K562 (cell line): ENCODE measurements around the gene NIPAL3. TPM values are rescaled to one million over a fixed set of nuclear protein-coding genes. Genes with fewer than 3 reads are reported as not detected.

ENCODE experiments used
- CBX3 ChIP-seq, 2 experiments: IDR thresholded peaks; 1 replicate in 1 of 2; 2 replicates in 1 of 2; pipeline ENCODE4 v1.6.1; 2012; ENCODE audit warnings: inconsistent platforms in 2 of 2, low read length in 2 of 2, borderline replicate concordance in 1 of 2, control low read depth in 1 of 2
- EP300 ChIP-seq: IDR thresholded peaks from 2 replicates; pipeline ENCODE4 v1.6.1; 2012; ENCODE audit warnings: low read length, improper control_type of control experiment
- ETV1 ChIP-seq: fragments of 450-650 bp; conservative IDR thresholded peaks from 2 replicates; pipeline ENCODE4 v1.6.1; 2016; ENCODE audit warnings: missing genetic modification characterization, control low read depth, low read depth, missing compliant biosample characterization
- HCFC1 ChIP-seq: IDR thresholded peaks from 2 replicates; pipeline ENCODE4 v1.6.1; 2012; ENCODE audit warnings: low read depth, low read length, improper control_type of control experiment
- HIVEP1 ChIP-seq: fragments of 250-450 bp; sonication (Bioruptor Pico); IDR thresholded peaks from 2 replicates; pipeline ENCODE4 v1.4.0; 2020; ENCODE audit warnings: mild to moderate bottlenecking
- MXI1 ChIP-seq: IDR thresholded peaks from 2 replicates; pipeline ENCODE4 v1.6.1; 2011; ENCODE audit warnings: low read depth, mild to moderate bottlenecking, improper control_type of control experiment, low read length
- NR2C1 ChIP-seq, 2 experiments: fragments of 450-650 bp; IDR thresholded peaks; 2 replicates each; pipeline ENCODE4 v1.6.1; 2017; ENCODE audit warnings: mild to moderate bottlenecking in 2 of 2, antibody characterized with exemption in 1 of 2, inconsistent platforms in 1 of 2, missing compliant biosample characterization in 1 of 2, missing genetic modification characterization in 1 of 2
- PCBP2 ChIP-seq: fragments of 200-400 bp; formaldehyde crosslinking; IDR thresholded peaks from 2 replicates; pipeline ENCODE4 v1.6.1; 2018; ENCODE audit warnings: low read length, low read depth, mild to moderate bottlenecking, moderate library complexity; ENCODE audit not compliant: poor library complexity, severe bottlenecking
- RNF2 ChIP-seq: sonication (generic); IDR thresholded peaks from 2 replicates; pipeline ENCODE4 v1.6.1; 2016
- SP2 ChIP-seq: IDR thresholded peaks from 2 replicates; pipeline ENCODE4 v1.6.1; 2011; ENCODE audit warnings: mild to moderate bottlenecking, low read depth, low read length, moderate library complexity; ENCODE audit not compliant: poor library complexity, severe bottlenecking; ENCODE audit errors: extremely low read depth
- TCFL5 ChIP-seq: fragments of 250-450 bp; sonication (Bioruptor Pico); conservative IDR thresholded peaks from 2 replicates; pipeline ENCODE4 v1.6.1; 2021; ENCODE audit warnings: mild to moderate bottlenecking, moderate library complexity, matching md5 sums
- TRIM24 ChIP-seq, 2 experiments: fragments of 450-650 bp; IDR thresholded peaks; 2 replicates each; pipeline ENCODE4 v1.6.1; 2016
- YY1 ChIP-seq, 3 experiments: IDR thresholded peaks; 2 replicates each; pipeline ENCODE4 v1.6.1; 2011; ENCODE audit warnings: low read length in 2 of 3, mild to moderate bottlenecking in 2 of 3, moderate library complexity in 2 of 3, borderline replicate concordance in 1 of 3, control low read depth in 1 of 3, low read depth in 1 of 3; ENCODE audit not compliant: insufficient read depth in 3 of 3, insufficient replicate concordance in 2 of 3, control insufficient read depth in 1 of 3, insufficient read length in 1 of 3; ENCODE audit errors: extremely low read depth in 1 of 3
- ZBTB8A ChIP-seq: fragments of 450-650 bp; IDR thresholded peaks from 2 replicates; pipeline ENCODE4 v1.6.1; 2018; ENCODE audit warnings: mild to moderate bottlenecking, moderate library complexity; ENCODE audit not compliant: partially characterized antibody
- ZNF766 ChIP-seq: fragments of 200-800 bp; sonication (Bioruptor generic); conservative IDR thresholded peaks from 2 replicates; pipeline ENCODE4 v1.6.1; 2016; ENCODE audit warnings: missing genetic modification characterization, missing compliant biosample characterization
- polyA plus RNA-seq, 8 experiments: library from polyadenylated mRNA; depleted of rRNA in 4 of 8; stranded (reverse) in 5 of 8; unstranded in 3 of 8; fragments of >200 nt; fragmentation: Nextera tagmentation in 2 of 8; fragmentation: Illumina TruSeq in 1 of 8; extraction: Ambion mirVana in 2 of 8; extraction: Trizol in 1 of 8; gene quantifications; 2 replicates each; pipeline versions ENCODE4 v1.2.1 to v1.2.3, GENCODE V29; 2011 to 2014; ENCODE audit warnings: inconsistent platforms in 1 of 8, missing spikeins in 1 of 8
- total RNA-seq, 7 experiments: library from RNA; depleted of rRNA in 6 of 7; stranded (reverse); fragments of >200 nt in 6 of 7; fragmentation: Illumina TruSeq in 2 of 7; extraction: Trizol in 2 of 7; gene quantifications; 2 replicates each; pipeline versions ENCODE4 v1.2.1 to v1.2.3, GENCODE V29; 2011 to 2021; ENCODE audit warnings: low replicate concordance in 1 of 7
- TF ChIP-seq, protein P1 (sequence below), 2 experiments: fragments of 450-650 bp; IDR thresholded peaks; 2 replicates each; pipeline ENCODE4 v1.6.1; 2018; ENCODE audit warnings: mild to moderate bottlenecking in 2 of 2, low read depth in 1 of 2; ENCODE audit not compliant: partially characterized antibody in 2 of 2
- TF ChIP-seq, protein P2 (sequence below): fragments of 450-650 bp; IDR thresholded peaks from 2 replicates; pipeline ENCODE4 v1.7.1; 2018; ENCODE audit warnings: mild to moderate bottlenecking, low read depth; ENCODE audit not compliant: partially characterized antibody
- TF ChIP-seq, protein P3 (sequence below): fragments of 450-650 bp; IDR thresholded peaks from 2 replicates; pipeline ENCODE4 v1.6.1; 2018; ENCODE audit warnings: mild to moderate bottlenecking, low read depth; ENCODE audit not compliant: partially characterized antibody

Gene NIPAL3
- total and polyA plus RNA-seq, 9 of the 15 experiments (the other 6 are each of a cell fraction or from before 2014, with no cell fraction given), result 10.5 to 26.3 (median 16.0) TPM

DNA sequence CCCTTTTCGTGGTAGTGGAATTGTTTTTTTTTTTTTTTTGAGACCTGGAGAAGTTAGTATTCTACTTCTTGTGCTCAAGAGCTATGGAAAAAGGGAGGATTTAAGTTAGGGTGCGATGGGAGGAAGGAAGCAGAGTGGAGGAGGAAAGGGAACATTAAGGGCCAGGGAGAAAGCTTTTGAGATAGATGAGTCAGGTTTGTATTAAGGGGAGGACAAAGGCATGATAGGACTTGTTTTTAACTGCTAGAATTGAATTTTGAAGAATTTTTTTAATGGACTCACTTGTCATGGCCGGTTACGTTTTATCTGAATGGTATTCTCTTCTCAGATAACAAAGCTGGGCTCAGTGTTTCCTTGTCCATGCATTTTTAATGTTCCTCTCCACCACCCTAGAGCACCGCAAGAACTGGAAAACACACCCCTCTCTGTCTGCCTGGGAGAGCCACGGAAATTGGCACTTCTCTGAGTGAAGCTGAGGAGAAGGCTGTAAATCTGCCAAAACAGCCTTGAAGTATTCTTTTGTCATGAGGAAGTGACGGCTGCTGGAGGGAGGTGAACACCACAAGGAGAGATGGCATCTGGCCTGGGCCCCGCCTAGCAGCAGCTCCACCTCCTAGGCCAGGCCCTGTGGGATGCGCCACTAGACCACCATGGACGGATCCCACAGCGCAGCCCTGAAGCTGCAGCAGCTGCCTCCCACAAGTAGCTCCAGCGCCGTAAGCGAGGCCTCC lies 3.5 kb downstream of the NIPAL3 start (continued):
- TF ChIP-seq, protein P1, sequence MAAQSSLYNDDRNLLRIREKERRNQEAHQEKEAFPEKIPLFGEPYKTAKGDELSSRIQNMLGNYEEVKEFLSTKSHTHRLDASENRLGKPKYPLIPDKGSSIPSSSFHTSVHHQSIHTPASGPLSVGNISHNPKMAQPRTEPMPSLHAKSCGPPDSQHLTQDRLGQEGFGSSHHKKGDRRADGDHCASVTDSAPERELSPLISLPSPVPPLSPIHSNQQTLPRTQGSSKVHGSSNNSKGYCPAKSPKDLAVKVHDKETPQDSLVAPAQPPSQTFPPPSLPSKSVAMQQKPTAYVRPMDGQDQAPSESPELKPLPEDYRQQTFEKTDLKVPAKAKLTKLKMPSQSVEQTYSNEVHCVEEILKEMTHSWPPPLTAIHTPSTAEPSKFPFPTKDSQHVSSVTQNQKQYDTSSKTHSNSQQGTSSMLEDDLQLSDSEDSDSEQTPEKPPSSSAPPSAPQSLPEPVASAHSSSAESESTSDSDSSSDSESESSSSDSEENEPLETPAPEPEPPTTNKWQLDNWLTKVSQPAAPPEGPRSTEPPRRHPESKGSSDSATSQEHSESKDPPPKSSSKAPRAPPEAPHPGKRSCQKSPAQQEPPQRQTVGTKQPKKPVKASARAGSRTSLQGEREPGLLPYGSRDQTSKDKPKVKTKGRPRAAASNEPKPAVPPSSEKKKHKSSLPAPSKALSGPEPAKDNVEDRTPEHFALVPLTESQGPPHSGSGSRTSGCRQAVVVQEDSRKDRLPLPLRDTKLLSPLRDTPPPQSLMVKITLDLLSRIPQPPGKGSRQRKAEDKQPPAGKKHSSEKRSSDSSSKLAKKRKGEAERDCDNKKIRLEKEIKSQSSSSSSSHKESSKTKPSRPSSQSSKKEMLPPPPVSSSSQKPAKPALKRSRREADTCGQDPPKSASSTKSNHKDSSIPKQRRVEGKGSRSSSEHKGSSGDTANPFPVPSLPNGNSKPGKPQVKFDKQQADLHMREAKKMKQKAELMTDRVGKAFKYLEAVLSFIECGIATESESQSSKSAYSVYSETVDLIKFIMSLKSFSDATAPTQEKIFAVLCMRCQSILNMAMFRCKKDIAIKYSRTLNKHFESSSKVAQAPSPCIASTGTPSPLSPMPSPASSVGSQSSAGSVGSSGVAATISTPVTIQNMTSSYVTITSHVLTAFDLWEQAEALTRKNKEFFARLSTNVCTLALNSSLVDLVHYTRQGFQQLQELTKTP (IDR thresholded peaks at IDR 0.05; ENCODE audit: low read depth in 1 of 2, partially characterized antibody in 2 of 2), result no peak
- TF ChIP-seq PCBP2 (no peak), CBX3 (IDR thresholded peaks at IDR 0.05; ENCODE audit: borderline replicate concordance in 1 of 2, low read length in 2 of 2) (peak in 1 of 2 experiments; percentile 47; a peak in 1 of 3 replicates), MXI1 (no peak), SP2 (no peak), ZNF766 (CRISPR knock-in tag) (no peak), ETV1 (peak; percentile 55), YY1 (IDR thresholded peaks at IDR 0.05; ENCODE audit: borderline replicate concordance in 1 of 3, control insufficient read depth in 1 of 3, extremely low read depth in 1 of 3, insufficient read depth in 3 of 3, insufficient read length in 1 of 3, insufficient replicate concordance in 2 of 3, low read depth in 1 of 3, low read length in 2 of 3) (peak in 2 of 3 experiments; percentile 14 to 43), EP300 (0 out of 2 replicates have a peak, but pooled peaks have one; percentile 29), TRIM24 (IDR thresholded peaks at IDR 0.05) (no peak), HCFC1 (no peak), NR2C1 (IDR thresholded peaks at IDR 0.05) (no peak), NR2C1 (tag; IDR thresholded peaks at IDR 0.05) (no peak), ZBTB8A (no peak), HIVEP1 (CRISPR knock-in tag) (no peak), RNF2 (no peak), TCFL5 (CRISPR knock-in tag) (no peak)
- TF ChIP-seq, protein P2, sequence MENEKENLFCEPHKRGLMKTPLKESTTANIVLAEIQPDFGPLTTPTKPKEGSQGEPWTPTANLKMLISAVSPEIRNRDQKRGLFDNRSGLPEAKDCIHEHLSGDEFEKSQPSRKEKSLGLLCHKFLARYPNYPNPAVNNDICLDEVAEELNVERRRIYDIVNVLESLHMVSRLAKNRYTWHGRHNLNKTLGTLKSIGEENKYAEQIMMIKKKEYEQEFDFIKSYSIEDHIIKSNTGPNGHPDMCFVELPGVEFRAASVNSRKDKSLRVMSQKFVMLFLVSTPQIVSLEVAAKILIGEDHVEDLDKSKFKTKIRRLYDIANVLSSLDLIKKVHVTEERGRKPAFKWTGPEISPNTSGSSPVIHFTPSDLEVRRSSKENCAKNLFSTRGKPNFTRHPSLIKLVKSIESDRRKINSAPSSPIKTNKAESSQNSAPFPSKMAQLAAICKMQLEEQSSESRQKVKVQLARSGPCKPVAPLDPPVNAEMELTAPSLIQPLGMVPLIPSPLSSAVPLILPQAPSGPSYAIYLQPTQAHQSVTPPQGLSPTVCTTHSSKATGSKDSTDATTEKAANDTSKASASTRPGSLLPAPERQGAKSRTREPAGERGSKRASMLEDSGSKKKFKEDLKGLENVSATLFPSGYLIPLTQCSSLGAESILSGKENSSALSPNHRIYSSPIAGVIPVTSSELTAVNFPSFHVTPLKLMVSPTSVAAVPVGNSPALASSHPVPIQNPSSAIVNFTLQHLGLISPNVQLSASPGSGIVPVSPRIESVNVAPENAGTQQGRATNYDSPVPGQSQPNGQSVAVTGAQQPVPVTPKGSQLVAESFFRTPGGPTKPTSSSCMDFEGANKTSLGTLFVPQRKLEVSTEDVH, result no peak
- TF ChIP-seq, protein P3, sequence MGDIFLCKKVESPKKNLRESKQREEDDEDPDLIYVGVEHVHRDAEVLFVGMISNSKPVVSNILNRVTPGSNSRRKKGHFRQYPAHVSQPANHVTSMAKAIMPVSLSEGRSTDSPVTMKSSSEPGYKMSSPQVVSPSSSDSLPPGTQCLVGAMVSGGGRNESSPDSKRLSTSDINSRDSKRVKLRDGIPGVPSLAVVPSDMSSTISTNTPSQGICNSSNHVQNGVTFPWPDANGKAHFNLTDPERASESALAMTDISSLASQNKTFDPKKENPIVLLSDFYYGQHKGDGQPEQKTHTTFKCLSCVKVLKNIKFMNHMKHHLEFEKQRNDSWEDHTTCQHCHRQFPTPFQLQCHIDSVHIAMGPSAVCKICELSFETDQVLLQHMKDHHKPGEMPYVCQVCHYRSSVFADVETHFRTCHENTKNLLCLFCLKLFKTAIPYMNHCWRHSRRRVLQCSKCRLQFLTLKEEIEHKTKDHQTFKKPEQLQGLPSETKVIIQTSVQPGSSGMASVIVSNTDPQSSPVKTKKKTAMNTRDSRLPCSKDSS, result no peak
